GM04503 (cell line): ENCODE measurements around the gene PTPRN2.

Experiments used
- DNase-seq: peaks from one replicate; pipeline ENCODE4 v3.0.0-alpha.2; 2012; ENCODE audit warnings: low read depth

Gene PTPRN2

DNA sequence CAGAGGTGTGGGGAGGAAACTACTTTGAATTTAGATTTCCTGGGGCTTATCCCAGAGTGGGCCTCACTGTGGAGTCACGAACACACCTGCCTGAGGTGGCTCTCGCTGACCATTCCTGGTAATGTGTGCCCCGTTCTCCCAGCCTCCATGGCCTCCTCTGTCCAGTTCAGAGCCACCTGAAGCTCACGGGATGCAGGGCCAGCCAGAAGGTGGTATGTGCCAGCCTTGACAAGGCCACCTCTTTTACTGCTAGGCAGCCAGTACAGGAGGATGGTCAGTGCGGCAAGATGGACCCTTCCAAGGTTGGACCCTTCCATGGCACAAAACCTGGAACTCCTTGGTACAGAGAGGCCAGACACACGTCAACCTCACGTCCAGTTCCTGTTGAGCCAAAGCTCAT is 1040.5 kb downstream of the PTPRN2 start:
- no peak for DNase-seq

DNA sequence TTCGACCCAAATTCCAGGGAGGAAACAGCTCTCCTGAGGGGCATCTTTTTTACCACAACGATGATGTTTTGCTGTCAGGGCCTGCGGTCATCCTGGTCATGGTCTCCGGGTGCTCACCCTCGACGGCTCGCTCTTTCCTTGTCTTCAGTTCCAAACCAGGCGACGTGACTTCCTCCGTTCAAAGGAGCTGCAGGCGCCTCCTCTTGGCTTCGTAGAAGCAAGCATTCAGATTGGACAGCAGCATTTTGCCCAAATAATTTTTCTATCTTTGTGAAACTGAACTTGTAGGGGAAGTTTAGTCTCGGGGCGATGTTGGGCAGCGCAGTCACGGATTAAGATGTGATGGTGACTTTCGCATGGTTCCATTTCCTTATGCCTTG is 1042.0 kb downstream of the PTPRN2 start:
- no peak for DNase-seq

- DNase-seq, result no peak
Measured at GRCh38 chr7:157544980-157545680, 1042.5 kb downstream of the PTPRN2 start.

- DNase-seq, result no peak
Measured at GRCh38 chr7:157544226-157544625, 1043.4 kb downstream of the PTPRN2 start.

GRCh38 chr7:157543791-157544190 is 1043.8 kb downstream of the PTPRN2 start:
- no peak for DNase-seq

DNA sequence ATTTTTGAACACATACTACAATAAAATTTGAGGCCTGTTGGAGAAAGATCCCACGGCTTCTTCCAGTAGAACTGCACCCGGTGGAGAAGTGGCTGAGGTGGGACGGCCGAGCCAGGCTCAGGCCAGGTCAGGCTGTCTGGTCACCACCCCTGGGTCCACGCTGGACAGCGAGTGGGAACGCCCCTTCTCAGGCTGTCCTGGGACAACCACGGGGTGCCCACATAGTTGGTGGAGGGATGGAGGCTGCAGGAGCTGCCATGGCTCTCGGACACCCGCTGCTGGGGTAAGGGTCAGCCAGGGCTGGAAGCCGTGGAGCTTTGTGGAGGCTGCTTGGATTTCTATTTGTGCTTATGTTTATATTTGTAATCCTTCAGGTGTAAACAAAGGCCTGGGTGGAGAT is 1044.3 kb downstream of the PTPRN2 start:
- DNase-seq, result no peak

DNA sequence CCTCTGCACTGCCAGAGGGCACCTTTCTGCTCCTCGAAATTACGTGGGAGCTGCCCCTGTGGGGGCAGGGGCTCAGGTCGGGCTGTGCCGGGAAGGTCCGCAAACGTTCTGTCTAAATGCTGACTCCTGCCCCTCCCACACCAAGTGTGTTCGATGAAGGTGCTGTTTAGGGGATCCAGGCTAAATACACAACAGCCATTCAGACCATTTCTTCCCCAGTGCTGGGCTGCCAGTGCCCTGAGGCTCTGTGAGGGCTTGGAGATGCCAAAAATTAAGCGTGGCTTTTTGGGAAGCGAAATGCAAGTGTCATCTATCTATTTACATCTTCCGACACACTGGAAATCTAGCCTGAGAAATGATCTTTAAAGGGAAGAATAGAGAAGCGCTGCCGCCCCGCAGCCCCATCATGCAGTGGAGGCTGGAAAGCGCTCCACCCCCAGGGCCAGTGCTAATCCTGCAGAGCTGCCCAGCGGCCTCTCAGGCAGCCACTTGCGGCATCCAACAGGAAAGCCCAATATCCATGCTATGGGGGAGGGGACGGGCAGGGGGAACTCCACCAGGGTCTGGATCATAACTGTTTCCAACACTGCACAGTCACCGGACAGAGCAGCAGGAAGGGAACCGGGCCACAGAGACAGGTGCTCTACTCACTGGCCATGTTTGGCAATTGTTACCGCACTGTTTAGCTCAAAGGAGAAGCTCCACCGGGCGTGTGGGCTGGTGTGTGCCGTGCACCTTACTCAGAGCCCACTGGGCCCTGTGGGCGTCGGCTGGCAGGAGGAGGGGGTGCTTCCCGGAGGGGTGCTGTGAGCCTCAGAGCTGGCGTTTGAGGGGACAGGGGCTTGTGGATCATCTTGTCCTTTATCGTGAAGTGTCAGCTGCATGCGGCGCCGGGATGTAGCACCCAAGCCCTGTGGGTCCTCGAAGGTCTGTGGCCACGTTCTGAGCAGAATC is 1045.3 kb downstream of the PTPRN2 start:
- DNase-seq, result no peak

- no peak for DNase-seq
Measured at GRCh38 chr7:157541295-157542067, 1046.1 kb downstream of the PTPRN2 start.

- no peak for DNase-seq
Measured at GRCh38 chr7:157540606-157541294, 1046.9 kb downstream of the PTPRN2 start.

- no peak for DNase-seq
Measured at GRCh38 chr7:157540020-157540419, 1047.6 kb downstream of the PTPRN2 start.

- DNase-seq, result no peak
Measured at GRCh38 chr7:157539521-157539920, 1048.1 kb downstream of the PTPRN2 start.

DNA sequence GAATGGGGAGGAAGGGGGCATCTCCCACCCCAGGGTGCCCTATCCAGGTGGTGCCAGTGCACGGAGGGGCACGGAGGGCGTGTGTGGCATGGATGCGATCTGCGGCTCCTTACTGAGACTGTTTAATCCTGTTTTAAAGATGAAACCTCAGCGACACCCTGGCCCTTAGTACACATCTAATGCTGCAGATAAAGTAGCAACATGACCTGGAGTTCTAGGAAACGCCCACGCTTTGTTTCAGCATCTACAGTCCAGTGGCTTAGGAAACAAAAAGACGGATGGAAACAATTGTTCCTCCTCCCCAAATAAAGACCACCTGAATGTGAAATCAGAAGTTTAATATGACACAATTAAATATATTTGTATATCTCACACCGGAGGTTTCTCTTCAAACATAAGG is 1048.9 kb downstream of the PTPRN2 start:
- DNase-seq, result no peak

DNA sequence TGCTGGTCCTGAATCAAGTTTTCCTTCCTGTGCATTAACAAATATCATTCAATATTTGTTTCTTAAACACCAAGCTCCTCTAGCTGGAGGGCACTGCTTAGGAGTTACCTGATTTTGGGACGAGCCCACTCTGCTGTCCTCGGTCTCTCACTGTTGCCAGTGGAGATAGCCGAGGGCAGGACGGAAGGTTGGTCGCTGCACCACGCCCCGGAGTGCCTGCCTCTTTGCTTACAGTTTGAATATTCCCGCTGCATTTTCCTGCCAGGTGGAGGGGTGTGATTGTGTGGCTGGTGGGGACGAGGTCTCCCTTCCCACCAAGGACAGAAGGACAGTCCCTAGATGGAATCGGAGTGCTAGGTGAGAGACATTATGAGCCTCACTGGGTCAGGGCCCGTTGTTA is 1049.3 kb downstream of the PTPRN2 start:
- no peak for DNase-seq

GRCh38 chr7:157537056-157537455 is 1050.6 kb downstream of the PTPRN2 start:
- no peak for DNase-seq

DNA sequence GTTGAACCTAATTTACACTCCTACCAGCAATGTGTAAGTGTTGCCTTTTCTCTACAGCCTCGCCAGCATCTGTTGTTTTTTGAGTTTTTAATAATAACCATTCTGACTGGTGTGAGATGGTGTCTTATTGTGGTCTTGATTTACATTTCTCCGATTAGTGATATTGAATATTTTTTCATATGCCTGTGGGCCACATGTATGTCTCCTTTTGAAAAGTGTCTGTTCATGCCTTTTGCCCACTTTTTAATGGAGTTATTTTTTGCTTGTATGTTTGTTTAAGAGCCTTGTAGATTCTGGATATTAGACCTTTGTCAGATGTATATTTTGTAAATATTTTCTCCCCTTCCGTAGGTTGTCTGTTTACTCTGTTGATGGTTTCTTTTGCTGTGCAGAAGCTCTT is 1055.6 kb downstream of the PTPRN2 start:
- no peak for DNase-seq

DNA sequence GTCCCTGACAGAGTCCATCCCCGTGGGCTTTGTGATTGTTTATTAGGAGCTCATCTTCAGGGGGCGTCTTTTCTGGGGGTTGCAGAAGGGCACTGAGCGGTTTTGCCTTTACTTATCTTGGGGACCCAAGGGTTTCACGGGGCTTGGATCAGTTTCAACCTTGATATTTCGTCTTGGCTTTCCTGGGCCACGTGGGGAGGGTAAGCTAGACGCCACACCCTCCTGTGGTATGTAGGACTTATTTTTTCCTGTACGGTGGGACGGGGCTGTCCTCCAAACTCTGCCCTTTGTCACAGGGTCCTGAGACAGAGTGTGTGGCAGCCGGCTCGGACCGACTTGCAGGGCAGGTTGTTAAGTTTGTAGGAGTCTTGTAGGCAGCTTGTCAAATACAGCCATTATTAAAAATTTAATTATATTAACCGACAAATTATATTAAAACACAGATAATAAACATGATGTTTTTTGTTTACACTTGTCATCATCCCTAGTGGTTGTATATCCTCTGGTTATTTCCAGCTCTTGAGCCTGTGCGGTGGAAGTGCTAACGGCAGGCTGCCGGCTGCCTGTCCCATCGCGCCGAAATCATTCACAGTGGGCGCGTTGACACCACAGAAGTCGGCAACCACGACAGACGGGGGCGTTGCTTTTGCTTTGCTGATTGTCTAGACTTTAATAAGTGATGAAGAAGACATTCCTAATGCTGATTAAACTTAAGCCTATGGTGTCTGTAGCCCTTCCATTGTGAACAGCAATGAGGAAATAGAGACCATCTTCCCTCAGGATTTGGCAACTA is 1057.7 kb downstream of the PTPRN2 start:
- no peak for DNase-seq

GRCh38 chr7:157528785-157529341 is 1058.8 kb downstream of the PTPRN2 start:
- no peak for DNase-seq

- no peak for DNase-seq
Measured at GRCh38 chr7:157527686-157528085, 1059.9 kb downstream of the PTPRN2 start.

- DNase-seq, result no peak
Measured at GRCh38 chr7:157526913-157527634, 1060.5 kb downstream of the PTPRN2 start.
